K562 (cell line): Measurements from ENCODE around the gene PLEKHH3. TPM values are rescaled to one million over a fixed set of nuclear protein-coding genes. Genes with fewer than 3 reads are reported as not detected.

ENCODE experiments used
- CBX1 ChIP-seq: sonication (generic); IDR thresholded peaks from 2 replicates; pipeline ENCODE4 v1.6.1; 2016; ENCODE audit warnings: antibody characterized with exemption, low read depth, mild to moderate bottlenecking
- E2F8 ChIP-seq: fragments of 450-650 bp; IDR thresholded peaks from 2 replicates; pipeline ENCODE4 v1.7.1; 2018; ENCODE audit warnings: mild to moderate bottlenecking, low read depth; ENCODE audit not compliant: partially characterized antibody
- ERF ChIP-seq: fragments of 450-650 bp; formaldehyde crosslinking; IDR thresholded peaks from 2 replicates; pipeline ENCODE4 v1.4.0; 2020; ENCODE audit warnings: mild to moderate bottlenecking, mixed read lengths
- HDAC8 ChIP-seq: fragments of 450-650 bp; IDR thresholded peaks from 2 replicates; pipeline ENCODE4 v1.6.1; 2016; ENCODE audit warnings: mild to moderate bottlenecking, missing genetic modification characterization, moderate library complexity, missing compliant biosample characterization
- MLX ChIP-seq, 2 experiments: fragments of 450-650 bp in 1 of 2; sonication (generic) in 1 of 2; formaldehyde crosslinking; conservative IDR thresholded peaks; 2 replicates each; pipeline versions ENCODE4 v1.4.0 to v1.8.1; 2020 to 2022; ENCODE audit warnings: mild to moderate bottlenecking in 1 of 2, missing genetic modification reagents in 1 of 2
- NR2C2 ChIP-seq, 2 experiments: fragments of 200-800 bp in 1 of 2; sonication (Bioruptor generic) in 1 of 2; sonication (generic) in 1 of 2; formaldehyde crosslinking in 1 of 2; IDR thresholded peaks; 2 replicates each; pipeline versions ENCODE4 v1.6.1 to v1.8.0; 2016 to 2022; ENCODE audit warnings: mild to moderate bottlenecking in 1 of 2, missing compliant biosample characterization in 1 of 2, missing genetic modification characterization in 1 of 2, missing genetic modification reagents in 1 of 2
- RBM15 ChIP-seq: fragments of 200-400 bp; formaldehyde crosslinking; IDR thresholded peaks from 2 replicates; pipeline ENCODE4 v1.6.1; 2018; ENCODE audit warnings: mild to moderate bottlenecking, low read length, moderate library complexity; ENCODE audit not compliant: insufficient read depth
- RBM25 ChIP-seq: fragments of 200-400 bp; formaldehyde crosslinking; IDR thresholded peaks from 2 replicates; pipeline ENCODE4 v1.6.1; 2018; ENCODE audit warnings: low read length, low read depth, moderate library complexity; ENCODE audit not compliant: severe bottlenecking
- RNF2 ChIP-seq: sonication (generic); IDR thresholded peaks from 2 replicates; pipeline ENCODE4 v1.6.1; 2016
- SIN3B ChIP-seq: fragments of 450-650 bp; IDR thresholded peaks from 2 replicates; pipeline ENCODE4 v1.6.1; 2017; ENCODE audit warnings: low read depth, mild to moderate bottlenecking, moderate library complexity
- ZBTB40 ChIP-seq, 2 experiments: fragments of 450-650 bp in 1 of 2; sonication (generic) in 1 of 2; formaldehyde crosslinking in 1 of 2; IDR thresholded peaks; 2 replicates each; pipeline versions ENCODE4 v1.7.1 to v1.9.0; 2016 to 2022; ENCODE audit warnings: inconsistent platforms in 1 of 2, mild to moderate bottlenecking in 1 of 2, missing genetic modification reagents in 1 of 2
- ZNF134 ChIP-seq: fragments of 250-450 bp; sonication (Bioruptor Pico); conservative IDR thresholded peaks from 2 replicates; pipeline ENCODE4 v1.4.0; 2020
- ZNF398 ChIP-seq: fragments of 250-450 bp; sonication (Bioruptor Pico); IDR thresholded peaks from 2 replicates; pipeline ENCODE4 v1.8.0; 2021; ENCODE audit warnings: moderate library complexity, mild to moderate bottlenecking, inconsistent platforms
- polyA plus RNA-seq, 8 experiments: library from polyadenylated mRNA; depleted of rRNA in 4 of 8; stranded (reverse) in 5 of 8; unstranded in 3 of 8; fragments of >200 nt; fragmentation: Nextera tagmentation in 2 of 8; fragmentation: Illumina TruSeq in 1 of 8; extraction: Ambion mirVana in 2 of 8; extraction: Trizol in 1 of 8; gene quantifications; 2 replicates each; pipeline versions ENCODE4 v1.2.1 to v1.2.3, GENCODE V29; 2011 to 2014; ENCODE audit warnings: inconsistent platforms in 1 of 8, missing spikeins in 1 of 8
- total RNA-seq, 7 experiments: library from RNA; depleted of rRNA in 6 of 7; stranded (reverse); fragments of >200 nt in 6 of 7; fragmentation: Illumina TruSeq in 2 of 7; extraction: Trizol in 2 of 7; gene quantifications; 2 replicates each; pipeline versions ENCODE4 v1.2.1 to v1.2.3, GENCODE V29; 2011 to 2021; ENCODE audit warnings: low replicate concordance in 1 of 7

Gene PLEKHH3
- total and polyA plus RNA-seq, 9 of the 15 experiments (the other 6 are each of a cell fraction or from before 2014, with no cell fraction given) = 0.58 to 34.5 (median 5.0) TPM

- TF ChIP-seq ZNF134 (CRISPR knock-in tag) (no peak), E2F8 (no peak), SIN3B (no peak), RNF2 (no peak), RBM15 (no peak), HDAC8 (no peak), MLX (CRISPR knock-in tag; conservative IDR thresholded peaks at IDR 0.05) (no peak), ZBTB40 (IDR thresholded peaks at IDR 0.05) (no peak), ZBTB40 (CRISPR knock-in tag; IDR thresholded peaks at IDR 0.05) (no peak), ZNF398 (CRISPR knock-in tag) (no peak), ERF (CRISPR knock-in tag) (no peak), RBM25 (no peak), CBX1 (no peak), NR2C2 (CRISPR knock-in tag; IDR thresholded peaks at IDR 0.05) (no peak), NR2C2 (tag; IDR thresholded peaks at IDR 0.05) (peak; percentile 10; the same call in 1 of the 2 replicates)
Measured at GRCh38 chr17:42699415-42699740, 22.6 kb upstream of the PLEKHH3 start (continued).
